Right renal pelvis (tissue), 4 donors: ENCODE results near the gene GSTA3. TPM values are rescaled to one million over a fixed set of nuclear protein-coding genes. Genes with fewer than 3 reads are reported as not detected.
"Not testable (repeated sequence)": the region's sequence is repeated elsewhere in the genome, so short reads cannot be mapped to it uniquely, and the experiment has no call there.

Experiments
- DNase-seq, 4 donors: peaks; one replicate each; pipeline ENCODE4 v3.0.0-alpha.2; 2013; ENCODE audit warnings: low read depth in 4 of 4, low spot score in 3 of 4, missing footprints in 1 of 4
- polyA plus RNA-seq, 4 donors: library from polyadenylated mRNA; unstranded; fragments of 120-200 nt; gene quantifications; one replicate each; pipeline ENCODE4 v1.2.1, GENCODE V29; 2013; ENCODE audit not compliant: insufficient read length in 4 of 4

The GSTA3 gene
- polyA plus RNA-seq, 4 donors, result 0.27 to 0.56 (median 0.45) TPM

- not testable (repeated sequence) for DNase-seq
Measured at GRCh38 chr6:52918027-52918686, 8.7 kb upstream of the GSTA3 start.

- no peak for DNase-seq
Measured at GRCh38 chr6:52914516-52914915, 5.0 kb upstream of the GSTA3 start.

GRCh38 chr6:52910091-52910490, 593 bp upstream of the GSTA3 start:
- DNase-seq, result no peak

- no peak for DNase-seq
Measured at GRCh38 chr6:52909131-52909530, 367 bp downstream of the GSTA3 start.

- DNase-seq, result peak in 1 of 4 donors; percentile 16
Measured at GRCh38 chr6:52908526-52908925, 972 bp downstream of the GSTA3 start.

- DNase-seq, result no peak
Measured at GRCh38 chr6:52904562-52905279, 4.8 kb downstream of the GSTA3 start.

GRCh38 chr6:52900536-52900935, 9.0 kb downstream of the GSTA3 start:
- DNase-seq, result no peak

- not testable (repeated sequence) for DNase-seq
Measured at GRCh38 chr6:52895790-52896189, 13.7 kb downstream of the GSTA3 start.

GRCh38 chr6:52894285-52894684, 15.2 kb downstream of the GSTA3 start:
- no peak for DNase-seq

GRCh38 chr6:52893803-52894202, 15.7 kb downstream of the GSTA3 start:
- DNase-seq, result no peak

- DNase-seq, result no peak
Measured at GRCh38 chr6:52893221-52893620, 16.3 kb downstream of the GSTA3 start.

GRCh38 chr6:52890018-52890417, 19.5 kb downstream of the GSTA3 start:
- no peak for DNase-seq

GRCh38 chr6:52887910-52888524, 21.5 kb downstream of the GSTA3 start:
- DNase-seq, result no peak

GRCh38 chr6:52881996-52882841, 27.3 kb downstream of the GSTA3 start:
- peak; percentile 31 to 41 (median 34) for DNase-seq

- no peak for DNase-seq
Measured at GRCh38 chr6:52881662-52881995, 27.9 kb downstream of the GSTA3 start.

GRCh38 chr6:52877786-52878185, 31.7 kb downstream of the GSTA3 start:
- DNase-seq, result no peak

GRCh38 chr6:52877168-52877567, 32.3 kb downstream of the GSTA3 start:
- no peak for DNase-seq

- no peak for DNase-seq
Measured at GRCh38 chr6:52876056-52876787, 33.3 kb downstream of the GSTA3 start.

- DNase-seq, result no peak
Measured at GRCh38 chr6:52872031-52872430, 37.5 kb downstream of the GSTA3 start.

- DNase-seq, result no peak
Measured at GRCh38 chr6:52871621-52872020, 37.9 kb downstream of the GSTA3 start.
